Liver (tissue), 9 donors: ENCODE results near the gene MYBPC1. TPM values are rescaled to one million over a fixed set of nuclear protein-coding genes. Genes with fewer than 3 reads are reported as not detected.

Experiments used
- DNase-seq: peaks from one replicate; pipeline ENCODE4 v3.0.0-alpha.2; 2017; ENCODE audit warnings: low spot score
- H3K27ac ChIP-seq, 2 donors: one replicate each; pipeline ENCODE4 v1.7.0; 2013; ENCODE audit warnings: inconsistent platforms in 2 of 2, low read length in 2 of 2, control low read depth in 1 of 2, low read depth in 1 of 2, mild to moderate bottlenecking in 1 of 2
- H3K27me3 ChIP-seq, 4 donors: one replicate each; pipeline versions ENCODE4 v1.6.1 to v1.7.0; 2013; ENCODE audit warnings: low read length in 3 of 4, inconsistent platforms in 1 of 4, mild to moderate bottlenecking in 1 of 4, moderate library complexity in 1 of 4; ENCODE audit not compliant: control insufficient read depth in 4 of 4, insufficient read depth in 4 of 4
- H3K36me3 ChIP-seq, 4 donors: one replicate each; pipeline versions ENCODE4 v1.6.1 to v1.7.0; 2013; ENCODE audit warnings: low read length in 3 of 4, mild to moderate bottlenecking in 3 of 4, low read depth in 1 of 4, moderate library complexity in 1 of 4; ENCODE audit not compliant: control insufficient read depth in 4 of 4, insufficient read depth in 3 of 4
- H3K4me1 ChIP-seq, 4 donors: one replicate each; pipeline versions ENCODE4 v1.6.1 to v1.7.0; 2013; ENCODE audit warnings: low read length in 3 of 4, mild to moderate bottlenecking in 3 of 4, moderate library complexity in 1 of 4; ENCODE audit not compliant: control insufficient read depth in 4 of 4, insufficient read depth in 4 of 4
- H3K4me3 ChIP-seq, 3 donors: one replicate each; pipeline versions ENCODE4 v1.6.1 to v1.7.0; 2013; ENCODE audit warnings: low read length in 3 of 3, control low read depth in 1 of 3, low read depth in 1 of 3, mild to moderate bottlenecking in 1 of 3
- H3K9ac ChIP-seq, 2 donors: one replicate each; pipeline ENCODE4 v1.7.0; 2013; ENCODE audit warnings: low read length in 2 of 2, mild to moderate bottlenecking in 2 of 2, moderate library complexity in 2 of 2, control low read depth in 1 of 2, low read depth in 1 of 2
- H3K9me3 ChIP-seq, 4 donors: one replicate each; pipeline versions ENCODE4 v1.6.1 to v1.7.0; 2013; ENCODE audit warnings: low read length in 3 of 4; ENCODE audit not compliant: control insufficient read depth in 4 of 4
- EGR1 ChIP-seq, 2 donors: IDR thresholded peaks; 2 replicates each; pipeline ENCODE4 v1.6.1; 2016 to 2018; ENCODE audit warnings: antibody characterized with exemption in 2 of 2, low read depth in 2 of 2
- FOXA1 ChIP-seq: IDR thresholded peaks from 2 replicates; pipeline ENCODE4 v1.6.1; 2016; ENCODE audit warnings: antibody characterized with exemption
- FOXA2 ChIP-seq: IDR thresholded peaks from 2 replicates; pipeline ENCODE4 v1.6.1; 2016; ENCODE audit warnings: antibody characterized with exemption
- HNF4A ChIP-seq, 2 donors: conservative IDR thresholded peaks; 2 replicates each; pipeline ENCODE4 v1.6.1; 2016; ENCODE audit warnings: antibody characterized with exemption in 2 of 2, mild to moderate bottlenecking in 2 of 2
- HNF4G ChIP-seq: IDR thresholded peaks from 2 replicates; pipeline ENCODE4 v1.6.1; 2016; ENCODE audit warnings: antibody characterized with exemption
- JUND ChIP-seq, 2 donors: IDR thresholded peaks; 2 replicates each; pipeline ENCODE4 v1.6.1; 2016; ENCODE audit warnings: antibody characterized with exemption in 2 of 2
- NR2F2 ChIP-seq: IDR thresholded peaks from 2 replicates; pipeline ENCODE4 v1.6.1; 2016; ENCODE audit warnings: antibody characterized with exemption
- RAD21 ChIP-seq, 2 donors: IDR thresholded peaks; 2 replicates each; pipeline ENCODE4 v1.6.1; 2016; ENCODE audit warnings: antibody characterized with exemption in 2 of 2, mild to moderate bottlenecking in 2 of 2
- RXRA ChIP-seq, 2 donors: IDR thresholded peaks; 2 replicates each; pipeline ENCODE4 v1.6.1; 2017 to 2018; ENCODE audit warnings: antibody characterized with exemption in 2 of 2, mild to moderate bottlenecking in 1 of 2
- SP1 ChIP-seq: IDR thresholded peaks from 2 replicates; pipeline ENCODE4 v1.6.1; 2018; ENCODE audit warnings: antibody characterized with exemption, mild to moderate bottlenecking
- WGBS: extraction: QIAGEN DNeasy Blood & Tissue Kit; methylation state at CpG from one replicate; pipeline ENCODE4 v1.1.7; 2013; 5-methylcytosine and 5-hydroxymethylcytosine counted together
- polyA plus RNA-seq, 2 donors: library from polyadenylated mRNA; stranded (reverse) in 1 of 2; unstranded in 1 of 2; fragments of 200-250 nt in 1 of 2; fragments of >200 nt in 1 of 2; fragmentation: Nextera tagmentation in 1 of 2; extraction: Ambion mirVana in 1 of 2; gene quantifications; one replicate each; pipeline versions ENCODE4 v1.2.1 to v1.2.3, GENCODE V29; 2013 to 2015
- total RNA-seq, 2 donors: library from RNA; depleted of rRNA; stranded (reverse); fragments of >200 nt; gene quantifications; one replicate each; pipeline ENCODE4 v1.2.3, GENCODE V29; 2014
- TF ChIP-seq, protein P1 (sequence below): IDR thresholded peaks from 2 replicates; pipeline ENCODE4 v1.6.1; 2016; ENCODE audit warnings: antibody characterized with exemption, mild to moderate bottlenecking
- TF ChIP-seq, protein P2 (sequence below): IDR thresholded peaks from 2 replicates; pipeline ENCODE4 v1.6.1; 2016; ENCODE audit warnings: antibody characterized with exemption
- TF ChIP-seq, protein P3 (sequence below): fragments of 150-350 bp; IDR thresholded peaks from 2 replicates; pipeline ENCODE4 v1.5.1; 2017; ENCODE audit warnings: improper control_type of control experiment, low read depth, low read length; ENCODE audit not compliant: missing input control
- TF ChIP-seq, protein P4 (sequence below): IDR thresholded peaks from 2 replicates; pipeline ENCODE4 v1.6.1; 2016; ENCODE audit warnings: antibody characterized with exemption
- donor health status: healthy.
- donor health status: healthy.
- donor health status: healthy.
- donor health status: healthy.
- donor health status: healthy.

MYBPC1 gene
- total and polyA plus RNA-seq, 4 donors: under 0.01 TPM; not detected in 3

DNA sequence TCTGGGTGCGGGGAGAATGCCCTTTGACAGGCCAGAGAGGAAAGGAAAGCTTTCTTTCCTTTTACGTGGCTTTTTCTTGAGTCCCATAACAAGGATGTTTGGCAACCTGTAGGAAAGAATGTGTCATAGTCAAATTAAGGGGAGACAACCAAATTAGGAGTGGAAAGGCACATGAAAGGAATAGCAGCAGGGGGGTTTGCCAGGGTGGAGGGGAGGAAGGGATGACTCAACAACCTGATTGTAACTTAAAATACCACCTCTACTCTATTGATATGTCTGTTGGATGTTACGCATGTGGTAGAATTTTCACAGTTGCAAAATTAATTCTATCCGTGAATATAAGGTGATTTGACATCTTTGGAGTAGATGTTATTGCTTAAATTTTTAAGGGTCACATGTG lies 28.5 kb upstream of the MYBPC1 start:
- peaks cover 0 to 2% (median 0%) of the 10 kb centered on the region in 4 donors for H3K4me1 ChIP-seq
- no peak overlapping the region for H3K4me3 ChIP-seq
- WGBS: 61% methylated on average over 4 of the region's 4 CpGs
- H3K9me3 ChIP-seq: no peaks in the 10 kb centered on the region
- H3K27ac ChIP-seq: no peak overlapping the region
- H3K36me3 ChIP-seq: no peaks in the 10 kb centered on the region
- DNase-seq: no peak
- H3K27me3 ChIP-seq: peaks cover 0 to 10% (median 0%) of the 10 kb centered on the region in 4 donors
- no peak overlapping the region for H3K9ac ChIP-seq
- TF ChIP-seq, protein P1, sequence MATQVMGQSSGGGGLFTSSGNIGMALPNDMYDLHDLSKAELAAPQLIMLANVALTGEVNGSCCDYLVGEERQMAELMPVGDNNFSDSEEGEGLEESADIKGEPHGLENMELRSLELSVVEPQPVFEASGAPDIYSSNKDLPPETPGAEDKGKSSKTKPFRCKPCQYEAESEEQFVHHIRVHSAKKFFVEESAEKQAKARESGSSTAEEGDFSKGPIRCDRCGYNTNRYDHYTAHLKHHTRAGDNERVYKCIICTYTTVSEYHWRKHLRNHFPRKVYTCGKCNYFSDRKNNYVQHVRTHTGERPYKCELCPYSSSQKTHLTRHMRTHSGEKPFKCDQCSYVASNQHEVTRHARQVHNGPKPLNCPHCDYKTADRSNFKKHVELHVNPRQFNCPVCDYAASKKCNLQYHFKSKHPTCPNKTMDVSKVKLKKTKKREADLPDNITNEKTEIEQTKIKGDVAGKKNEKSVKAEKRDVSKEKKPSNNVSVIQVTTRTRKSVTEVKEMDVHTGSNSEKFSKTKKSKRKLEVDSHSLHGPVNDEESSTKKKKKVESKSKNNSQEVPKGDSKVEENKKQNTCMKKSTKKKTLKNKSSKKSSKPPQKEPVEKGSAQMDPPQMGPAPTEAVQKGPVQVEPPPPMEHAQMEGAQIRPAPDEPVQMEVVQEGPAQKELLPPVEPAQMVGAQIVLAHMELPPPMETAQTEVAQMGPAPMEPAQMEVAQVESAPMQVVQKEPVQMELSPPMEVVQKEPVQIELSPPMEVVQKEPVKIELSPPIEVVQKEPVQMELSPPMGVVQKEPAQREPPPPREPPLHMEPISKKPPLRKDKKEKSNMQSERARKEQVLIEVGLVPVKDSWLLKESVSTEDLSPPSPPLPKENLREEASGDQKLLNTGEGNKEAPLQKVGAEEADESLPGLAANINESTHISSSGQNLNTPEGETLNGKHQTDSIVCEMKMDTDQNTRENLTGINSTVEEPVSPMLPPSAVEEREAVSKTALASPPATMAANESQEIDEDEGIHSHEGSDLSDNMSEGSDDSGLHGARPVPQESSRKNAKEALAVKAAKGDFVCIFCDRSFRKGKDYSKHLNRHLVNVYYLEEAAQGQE: no peak
- TF ChIP-seq, protein P2, sequence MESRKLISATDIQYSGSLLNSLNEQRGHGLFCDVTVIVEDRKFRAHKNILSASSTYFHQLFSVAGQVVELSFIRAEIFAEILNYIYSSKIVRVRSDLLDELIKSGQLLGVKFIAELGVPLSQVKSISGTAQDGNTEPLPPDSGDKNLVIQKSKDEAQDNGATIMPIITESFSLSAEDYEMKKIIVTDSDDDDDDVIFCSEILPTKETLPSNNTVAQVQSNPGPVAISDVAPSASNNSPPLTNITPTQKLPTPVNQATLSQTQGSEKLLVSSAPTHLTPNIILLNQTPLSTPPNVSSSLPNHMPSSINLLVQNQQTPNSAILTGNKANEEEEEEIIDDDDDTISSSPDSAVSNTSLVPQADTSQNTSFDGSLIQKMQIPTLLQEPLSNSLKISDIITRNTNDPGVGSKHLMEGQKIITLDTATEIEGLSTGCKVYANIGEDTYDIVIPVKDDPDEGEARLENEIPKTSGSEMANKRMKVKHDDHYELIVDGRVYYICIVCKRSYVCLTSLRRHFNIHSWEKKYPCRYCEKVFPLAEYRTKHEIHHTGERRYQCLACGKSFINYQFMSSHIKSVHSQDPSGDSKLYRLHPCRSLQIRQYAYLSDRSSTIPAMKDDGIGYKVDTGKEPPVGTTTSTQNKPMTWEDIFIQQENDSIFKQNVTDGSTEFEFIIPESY: no peak
- no peak for TF ChIP-seq NR2F2
- TF ChIP-seq, protein P3, sequence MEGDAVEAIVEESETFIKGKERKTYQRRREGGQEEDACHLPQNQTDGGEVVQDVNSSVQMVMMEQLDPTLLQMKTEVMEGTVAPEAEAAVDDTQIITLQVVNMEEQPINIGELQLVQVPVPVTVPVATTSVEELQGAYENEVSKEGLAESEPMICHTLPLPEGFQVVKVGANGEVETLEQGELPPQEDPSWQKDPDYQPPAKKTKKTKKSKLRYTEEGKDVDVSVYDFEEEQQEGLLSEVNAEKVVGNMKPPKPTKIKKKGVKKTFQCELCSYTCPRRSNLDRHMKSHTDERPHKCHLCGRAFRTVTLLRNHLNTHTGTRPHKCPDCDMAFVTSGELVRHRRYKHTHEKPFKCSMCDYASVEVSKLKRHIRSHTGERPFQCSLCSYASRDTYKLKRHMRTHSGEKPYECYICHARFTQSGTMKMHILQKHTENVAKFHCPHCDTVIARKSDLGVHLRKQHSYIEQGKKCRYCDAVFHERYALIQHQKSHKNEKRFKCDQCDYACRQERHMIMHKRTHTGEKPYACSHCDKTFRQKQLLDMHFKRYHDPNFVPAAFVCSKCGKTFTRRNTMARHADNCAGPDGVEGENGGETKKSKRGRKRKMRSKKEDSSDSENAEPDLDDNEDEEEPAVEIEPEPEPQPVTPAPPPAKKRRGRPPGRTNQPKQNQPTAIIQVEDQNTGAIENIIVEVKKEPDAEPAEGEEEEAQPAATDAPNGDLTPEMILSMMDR: no peak
- TF ChIP-seq RAD21 (IDR thresholded peaks at IDR 0.05): no peak
- no peak for TF ChIP-seq RXRA (IDR thresholded peaks at IDR 0.05)
- TF ChIP-seq EGR1 (IDR thresholded peaks at IDR 0.05; ENCODE audit: low read depth in 2 of 2): no peak
- no peak for TF ChIP-seq FOXA1
- TF ChIP-seq FOXA2: no peak
- no peak for TF ChIP-seq JUND (IDR thresholded peaks at IDR 0.05)
- TF ChIP-seq HNF4A (conservative IDR thresholded peaks at IDR 0.05): no peak

DNA sequence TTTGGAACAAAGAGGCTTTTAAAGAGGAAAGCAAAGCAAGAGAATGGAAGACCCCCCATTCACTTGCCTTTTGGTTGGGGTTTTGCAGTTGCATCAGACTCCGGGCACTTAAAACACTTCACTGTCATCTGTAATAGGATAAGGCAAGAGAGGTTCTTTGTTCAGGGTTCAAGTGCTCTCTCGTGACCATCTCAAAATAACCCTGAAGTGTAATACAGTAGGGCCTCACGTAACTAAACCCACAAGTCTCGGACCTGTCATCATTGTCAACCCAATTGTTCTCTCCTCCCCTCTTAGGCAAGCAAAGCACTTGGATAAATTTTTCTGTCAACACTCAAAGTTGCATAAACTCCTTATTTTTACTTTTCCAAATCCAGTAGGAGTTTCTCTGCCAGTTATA lies 26.9 kb upstream of the MYBPC1 start:
- no peak for DNase-seq
- H3K27me3 ChIP-seq: peaks cover 0 to 10% (median 0%) of the 10 kb centered on the region in 4 donors
- H3K36me3 ChIP-seq: no peaks in the 10 kb centered on the region
- no peak overlapping the region for H3K4me3 ChIP-seq
- peaks cover 0 to 2% (median 0%) of the 10 kb centered on the region in 4 donors for H3K4me1 ChIP-seq
- H3K9ac ChIP-seq: no peak overlapping the region
- H3K9me3 ChIP-seq: no peaks in the 10 kb centered on the region
- no peak overlapping the region for H3K27ac ChIP-seq
- WGBS: 80% methylated on average over 4 of the region's 4 CpGs
- TF ChIP-seq HNF4G (no peak), EGR1 (IDR thresholded peaks at IDR 0.05; ENCODE audit: low read depth in 2 of 2) (no peak), RAD21 (IDR thresholded peaks at IDR 0.05) (no peak), SP1 (no peak)
- TF ChIP-seq, protein P4, sequence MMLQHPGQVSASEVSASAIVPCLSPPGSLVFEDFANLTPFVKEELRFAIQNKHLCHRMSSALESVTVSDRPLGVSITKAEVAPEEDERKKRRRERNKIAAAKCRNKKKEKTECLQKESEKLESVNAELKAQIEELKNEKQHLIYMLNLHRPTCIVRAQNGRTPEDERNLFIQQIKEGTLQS: no peak
- TF ChIP-seq, protein P1: no peak
